Thyroid gland (tissue), 4 donors: ENCODE results near the gene HLCS. TPM values are rescaled to one million over a fixed set of nuclear protein-coding genes. Genes with fewer than 3 reads are reported as not detected.

Experiments used
- DNase-seq, 2 donors: peaks; one replicate each; pipeline ENCODE4 v3.0.0-alpha.2; 2019
- H3K27ac ChIP-seq, 3 donors: fragments of 200-600 bp; sonication (generic); 1 replicate in 2 of 3; 2 replicates in 1 of 3; pipeline ENCODE4 v1.5.1; 2016 to 2019; ENCODE audit warnings: mild to moderate bottlenecking in 1 of 3, moderate library complexity in 1 of 3
- H3K27me3 ChIP-seq: fragments of 200-600 bp; sonication (generic); one replicate; pipeline ENCODE4 v1.5.1; 2019
- H3K36me3 ChIP-seq, 2 donors: fragments of 200-600 bp; sonication (generic); one replicate each; pipeline ENCODE4 v1.5.1; 2016 to 2019
- H3K4me1 ChIP-seq, 2 donors: fragments of 200-600 bp; sonication (generic); one replicate each; pipeline ENCODE4 v1.5.1; 2017 to 2019
- H3K4me3 ChIP-seq, 3 donors: fragments of 200-600 bp; sonication (generic); replicated peaks in 1 of 3; 1 replicate in 2 of 3; 2 replicates in 1 of 3; pipeline ENCODE4 v1.5.1; 2016; ENCODE audit warnings: mild to moderate bottlenecking in 1 of 3
- H3K9me3 ChIP-seq: fragments of 200-600 bp; sonication (generic); one replicate; pipeline ENCODE4 v1.5.1; 2017
- POLR2A ChIP-seq, 2 donors: fragments of 450-650 bp; IDR thresholded peaks; one replicate each; pipeline ENCODE4 v1.6.1; 2017; ENCODE audit warnings: antibody characterized with exemption in 2 of 2, mild to moderate bottlenecking in 2 of 2, moderate library complexity in 1 of 2
- WGBS, 2 donors: methylation state at CpG; one replicate each; pipeline ENCODE4 v1.1.5; 2017; 5-methylcytosine and 5-hydroxymethylcytosine counted together
- intact Hi-C: fragments of 100-400 bp; cut with DNase I; formaldehyde crosslinking; loops from one replicate; pipeline ENCODE4 v1.15.1; 2023
- total RNA-seq, 4 donors: library from RNA; depleted of rRNA; stranded (reverse); fragments of >200 nt; gene quantifications; one replicate each; pipeline ENCODE4 v1.2.3, GENCODE V29; 2016
- TF ChIP-seq, protein P1 (sequence below), 6 experiments: fragments of 200-600 bp in 3 of 6; fragments of 450-650 bp in 3 of 6; sonication (generic) in 3 of 6; IDR thresholded peaks; one replicate each; pipeline ENCODE4 v1.5.1; 2016 to 2019; ENCODE audit warnings: antibody characterized with exemption in 6 of 6, mild to moderate bottlenecking in 2 of 6, inconsistent platforms in 1 of 6, moderate library complexity in 1 of 6

Gene HLCS
- total RNA-seq, 4 donors from 2014 or later: 34.2 to 70.7 (median 43.4) TPM

DNA sequence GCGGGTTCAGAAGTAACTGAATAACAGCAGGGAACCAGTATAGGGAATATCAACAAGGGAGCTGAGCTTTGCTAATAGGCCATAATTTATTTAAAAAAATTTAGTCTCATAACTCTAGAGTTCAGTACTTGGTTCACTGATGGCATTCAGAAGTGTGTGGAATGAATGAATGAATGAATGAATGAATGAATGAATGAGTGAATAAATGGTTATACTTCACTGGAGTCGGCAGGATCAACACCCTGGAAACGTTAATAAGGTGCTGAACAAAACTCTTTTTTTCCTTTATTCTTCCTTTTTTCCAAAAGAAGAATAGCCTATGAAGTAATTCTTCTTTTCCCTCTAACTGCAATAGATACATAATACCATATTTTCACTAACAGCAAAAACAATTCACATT is 138.3 kb downstream of the HLCS start:
- Histone ChIP-seq H3K4me1 (no peaks in the 10 kb centered on the region), H3K4me3 (no peak overlapping the region), H3K27me3 (no peaks in the 10 kb centered on the region), H3K9me3 (no peaks in the 10 kb centered on the region), H3K27ac (no peak overlapping the region), H3K36me3 (no peaks in the 10 kb centered on the region)
- intact Hi-C loops: no loop called here
- DNase-seq: no peak
- WGBS, 2 donors: 89 to 95% methylated on average over 3 of the region's 3 CpGs
- TF ChIP-seq, protein P1, sequence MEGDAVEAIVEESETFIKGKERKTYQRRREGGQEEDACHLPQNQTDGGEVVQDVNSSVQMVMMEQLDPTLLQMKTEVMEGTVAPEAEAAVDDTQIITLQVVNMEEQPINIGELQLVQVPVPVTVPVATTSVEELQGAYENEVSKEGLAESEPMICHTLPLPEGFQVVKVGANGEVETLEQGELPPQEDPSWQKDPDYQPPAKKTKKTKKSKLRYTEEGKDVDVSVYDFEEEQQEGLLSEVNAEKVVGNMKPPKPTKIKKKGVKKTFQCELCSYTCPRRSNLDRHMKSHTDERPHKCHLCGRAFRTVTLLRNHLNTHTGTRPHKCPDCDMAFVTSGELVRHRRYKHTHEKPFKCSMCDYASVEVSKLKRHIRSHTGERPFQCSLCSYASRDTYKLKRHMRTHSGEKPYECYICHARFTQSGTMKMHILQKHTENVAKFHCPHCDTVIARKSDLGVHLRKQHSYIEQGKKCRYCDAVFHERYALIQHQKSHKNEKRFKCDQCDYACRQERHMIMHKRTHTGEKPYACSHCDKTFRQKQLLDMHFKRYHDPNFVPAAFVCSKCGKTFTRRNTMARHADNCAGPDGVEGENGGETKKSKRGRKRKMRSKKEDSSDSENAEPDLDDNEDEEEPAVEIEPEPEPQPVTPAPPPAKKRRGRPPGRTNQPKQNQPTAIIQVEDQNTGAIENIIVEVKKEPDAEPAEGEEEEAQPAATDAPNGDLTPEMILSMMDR (IDR thresholded peaks at IDR 0.05): no peak
- TF ChIP-seq POLR2A (IDR thresholded peaks at IDR 0.05): no peak

DNA sequence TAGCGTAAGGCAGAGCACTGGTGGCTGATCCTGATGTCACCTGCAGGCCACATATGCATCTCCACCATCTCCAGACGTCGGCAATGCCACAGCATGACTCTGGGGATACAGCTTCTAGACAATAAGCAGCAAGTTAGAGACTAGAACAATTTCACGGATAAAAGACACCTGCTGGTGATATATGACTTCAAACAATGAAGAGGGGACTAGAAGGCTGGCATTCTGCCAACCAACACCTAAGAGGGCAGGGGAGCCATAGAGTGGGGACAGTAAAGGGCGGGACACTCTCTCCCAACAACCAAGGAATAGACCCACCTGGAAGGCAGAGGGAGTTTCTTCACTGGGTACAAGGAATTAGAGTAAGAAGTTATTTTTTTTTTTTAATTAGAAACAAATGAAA is 140.8 kb downstream of the HLCS start:
- Histone ChIP-seq H3K4me3 (no peak overlapping the region), H3K27me3 (no peaks in the 10 kb centered on the region), H3K4me1 (no peaks in the 10 kb centered on the region), H3K9me3 (no peaks in the 10 kb centered on the region), H3K27ac (no peak overlapping the region), H3K36me3 (no peaks in the 10 kb centered on the region)
- TF ChIP-seq, protein P1 (IDR thresholded peaks at IDR 0.05): no peak
- no peak for TF ChIP-seq POLR2A (IDR thresholded peaks at IDR 0.05)
- 83 to 97% methylated on average over 5 of the region's 5 CpGs for WGBS, 2 donors
- intact Hi-C loops: no loop called here
- DNase-seq: no peak

DNA sequence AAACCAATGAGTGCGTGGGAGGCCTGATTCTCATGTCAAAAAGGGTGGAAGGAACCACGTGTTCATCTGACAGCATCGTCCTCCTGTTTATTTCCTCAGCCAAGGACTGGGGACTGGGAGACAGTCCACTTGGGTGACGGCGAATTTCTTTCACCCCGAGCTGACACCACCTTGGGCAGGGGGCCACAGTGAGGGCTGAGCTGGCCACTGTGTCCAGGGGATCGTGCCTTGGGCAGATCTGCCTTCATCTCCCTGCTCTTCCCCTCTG is 145.5 kb downstream of the HLCS start:
- WGBS, 2 donors: 85 to 89% methylated on average over 7 of the region's 7 CpGs
- intact Hi-C loops: no loop called here

DNA sequence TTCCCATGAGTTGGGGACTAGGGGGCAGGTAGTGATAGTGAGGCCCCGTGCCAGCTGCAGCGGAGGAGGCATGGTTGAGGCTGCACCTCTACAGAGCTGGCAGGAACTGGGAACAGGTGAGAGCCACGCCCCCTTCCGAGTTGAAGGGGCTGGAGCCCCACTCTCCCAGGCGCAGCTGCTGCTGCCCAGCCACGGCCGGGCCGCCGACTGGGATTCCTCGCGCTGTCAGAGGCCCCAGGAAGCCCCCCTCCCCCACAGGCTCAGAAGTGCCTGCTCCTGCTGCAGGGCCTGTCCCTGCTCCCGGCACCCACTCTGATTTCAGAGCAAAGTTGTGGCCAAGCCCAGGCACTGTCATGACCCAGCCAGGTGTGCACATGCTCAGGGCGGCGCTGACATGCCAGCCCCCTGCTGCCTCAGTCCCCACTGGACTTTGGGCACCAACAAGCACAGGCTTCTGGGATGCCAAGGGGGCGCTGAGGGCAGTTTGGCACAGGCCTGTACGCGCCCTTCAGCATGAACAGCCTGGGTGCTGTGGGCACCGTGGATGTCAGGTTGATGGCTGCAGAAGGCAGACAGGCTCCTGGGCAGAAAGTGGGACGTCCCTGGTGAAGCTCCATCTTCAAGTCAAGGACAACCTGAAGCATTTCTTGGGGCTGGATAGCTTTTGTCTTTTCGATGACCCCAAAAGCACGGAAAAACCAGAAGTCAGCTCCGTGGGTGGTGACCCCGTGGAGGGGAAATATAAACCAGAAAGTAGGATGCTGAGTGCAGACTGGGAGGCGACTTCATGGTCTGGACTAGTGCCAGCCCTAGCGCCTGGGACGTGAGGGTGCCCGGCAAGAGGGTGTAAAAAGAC is 146.1 kb downstream of the HLCS start:
- no peaks in the 10 kb centered on the region for H3K36me3 ChIP-seq
- TF ChIP-seq, protein P1 (IDR thresholded peaks at IDR 0.05): no peak
- TF ChIP-seq POLR2A (IDR thresholded peaks at IDR 0.05): no peak
- no peak overlapping the region for H3K4me3 ChIP-seq
- no peaks in the 10 kb centered on the region for H3K9me3 ChIP-seq
- DNase-seq: no peak
- H3K4me1 ChIP-seq: no peaks in the 10 kb centered on the region
- 78 to 80% methylated on average over 19 to 20 of the region's 27 CpGs for WGBS, 2 donors
- H3K27ac ChIP-seq: no peak overlapping the region
- intact Hi-C loops: no loop called here
- no peaks in the 10 kb centered on the region for H3K27me3 ChIP-seq

More for the DNA sequence above, 145.5 kb downstream of the HLCS start:
- Histone ChIP-seq H3K9me3 (no peaks in the 10 kb centered on the region), H3K4me3 (no peak overlapping the region), H3K27me3 (no peaks in the 10 kb centered on the region), H3K4me1 (no peaks in the 10 kb centered on the region), H3K27ac (no peak overlapping the region), H3K36me3 (no peaks in the 10 kb centered on the region)
- no peak for DNase-seq
- TF ChIP-seq POLR2A (IDR thresholded peaks at IDR 0.05): no peak
- TF ChIP-seq, protein P1 (IDR thresholded peaks at IDR 0.05): no peak

DNA sequence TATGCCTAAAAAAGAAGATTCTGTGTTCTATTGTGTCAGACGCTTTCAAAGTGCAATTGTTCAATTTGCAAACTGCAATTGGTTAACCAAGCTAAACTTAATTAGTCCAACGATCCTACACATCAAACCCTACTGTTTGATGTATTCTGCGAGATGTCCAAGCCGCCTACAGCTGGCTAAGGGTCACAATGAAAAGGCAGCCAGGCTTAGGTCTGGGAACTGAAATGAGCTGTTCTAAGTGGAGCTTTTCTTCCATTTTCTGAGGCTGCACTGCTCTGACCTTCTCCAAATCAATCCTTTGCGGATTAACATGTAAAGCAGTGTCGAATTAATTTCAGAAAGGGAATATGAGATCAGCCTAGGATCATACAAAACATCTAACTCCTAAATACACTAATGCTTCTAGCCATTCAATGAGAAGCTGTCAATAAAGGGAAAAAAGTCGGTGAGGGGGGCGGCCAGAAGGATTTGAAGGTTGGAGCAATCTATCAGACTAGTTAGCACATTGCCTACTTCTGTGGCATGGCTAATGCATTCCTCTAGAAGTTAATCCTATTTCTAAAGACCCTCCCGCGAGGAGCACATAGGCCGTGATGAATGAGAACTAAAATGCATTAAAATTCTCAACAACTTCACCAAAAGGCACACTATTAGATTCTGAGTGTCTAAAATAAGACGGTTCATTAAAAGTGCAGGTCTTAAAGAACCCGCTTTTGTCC is 148.6 kb downstream of the HLCS start:
- intact Hi-C loops: no loop called here

More for the DNA sequence above, 148.6 kb downstream of the HLCS start:
- H3K4me1 ChIP-seq: no peaks in the 10 kb centered on the region
- H3K9me3 ChIP-seq: no peaks in the 10 kb centered on the region
- H3K36me3 ChIP-seq: no peaks in the 10 kb centered on the region
- DNase-seq: no peak
- H3K27ac ChIP-seq: no peak overlapping the region
- no peaks in the 10 kb centered on the region for H3K27me3 ChIP-seq
- no peak overlapping the region for H3K4me3 ChIP-seq
- WGBS, 2 donors: 93% methylated on average over 13 of the region's 13 CpGs
- TF ChIP-seq POLR2A (IDR thresholded peaks at IDR 0.05): no peak
- TF ChIP-seq, protein P1 (IDR thresholded peaks at IDR 0.05): no peak
